Glutamatergic neuron (in vitro differentiated cells): Measurements from ENCODE around the gene CDH8. TPM values are rescaled to one million over a fixed set of nuclear protein-coding genes. Genes with fewer than 3 reads are reported as not detected.

Source experiments
- DNase-seq: peaks from one replicate; pipeline ENCODE4 v3.0.0; 2022
- H3K27ac Mint-ChIP-seq: one replicate; pipeline ENCODE4 v1.8.0; 2020; ENCODE audit warnings: mild to moderate bottlenecking, mixed read lengths, inconsistent platforms; ENCODE audit not compliant: unreplicated experiment
- H3K27me3 Mint-ChIP-seq: one replicate; pipeline ENCODE4 v1.8.0; 2020; ENCODE audit warnings: mild to moderate bottlenecking, moderate library complexity, mixed read lengths, inconsistent platforms; ENCODE audit not compliant: unreplicated experiment
- H3K36me3 Mint-ChIP-seq: one replicate; pipeline ENCODE4 v1.8.0; 2020; ENCODE audit warnings: mild to moderate bottlenecking, mixed read lengths, inconsistent platforms; ENCODE audit not compliant: unreplicated experiment
- H3K4me1 Mint-ChIP-seq: one replicate; pipeline ENCODE4 v1.8.0; 2020; ENCODE audit warnings: mild to moderate bottlenecking, low read depth, mixed read lengths, inconsistent platforms; ENCODE audit not compliant: unreplicated experiment
- H3K4me3 Mint-ChIP-seq: one replicate; pipeline ENCODE4 v1.8.0; 2020; ENCODE audit warnings: mild to moderate bottlenecking, mixed read lengths, inconsistent platforms; ENCODE audit not compliant: unreplicated experiment
- H3K9me3 Mint-ChIP-seq: one replicate; pipeline ENCODE4 v1.8.0; 2020; ENCODE audit warnings: mild to moderate bottlenecking, moderate library complexity, mixed read lengths, inconsistent platforms; ENCODE audit not compliant: unreplicated experiment
- CTCF ChIP-seq: fragments of 200-600 bp; sonication (generic); IDR thresholded peaks from one replicate; pipeline ENCODE4 v1.5.0; 2021; ENCODE audit not compliant: partially characterized antibody, unreplicated experiment
- total RNA-seq: library from RNA; stranded (reverse); fragmentation: NEBNext Ultra II Directional; extraction: Animal tissue kit (Norgen Biotek cat#: 25700); gene quantifications from one replicate; pipeline ENCODE4 v1.2.1, GENCODE V29; 2021; ENCODE audit not compliant: unreplicated experiment

Gene CDH8
- total RNA-seq, 1 donor from 2014 or later, result 5.5 TPM

- no peak for TF ChIP-seq CTCF
- DNase-seq, result no peak
- Mint-ChIP-seq H3K9me3 (no peaks in the 10 kb centered on the region), H3K4me1 (no peaks in the 10 kb centered on the region), H3K27ac (no peak overlapping the region), H3K36me3 (no peaks in the 10 kb centered on the region), H3K4me3 (no peak overlapping the region), H3K27me3 (peaks cover 2% of the 10 kb centered on the region)
These were observed 150.9 kb downstream of the CDH8 start for GRCh38 chr16:61885343-61885742.

- Mint-ChIP-seq H3K36me3 (no peaks in the 10 kb centered on the region), H3K4me3 (no peak overlapping the region), H3K27me3 (peaks cover 2% of the 10 kb centered on the region), H3K9me3 (no peaks in the 10 kb centered on the region), H3K27ac (no peak overlapping the region), H3K4me1 (no peaks in the 10 kb centered on the region)
- no peak for TF ChIP-seq CTCF
- DNase-seq, result no peak
These were observed 156.9 kb downstream of the CDH8 start for GRCh38 chr16:61879306-61879705.

GRCh38 chr16:61877436-61877835 is 158.8 kb downstream of the CDH8 start:
- no peaks in the 10 kb centered on the region for H3K36me3 Mint-ChIP-seq
- no peaks in the 10 kb centered on the region for H3K4me1 Mint-ChIP-seq
- no peak overlapping the region for H3K27ac Mint-ChIP-seq
- H3K4me3 Mint-ChIP-seq, result no peak overlapping the region
- no peaks in the 10 kb centered on the region for H3K9me3 Mint-ChIP-seq
- TF ChIP-seq CTCF, result no peak
- no peak for DNase-seq
- peaks cover 2% of the 10 kb centered on the region for H3K27me3 Mint-ChIP-seq

- Mint-ChIP-seq H3K27ac (no peak overlapping the region), H3K4me1 (peaks cover 7% of the 10 kb centered on the region), H3K36me3 (no peaks in the 10 kb centered on the region), H3K9me3 (no peaks in the 10 kb centered on the region), H3K4me3 (no peak overlapping the region), H3K27me3 (no peaks in the 10 kb centered on the region)
- no peak for DNase-seq
- TF ChIP-seq CTCF, result no peak
These were observed 163.5 kb downstream of the CDH8 start for GRCh38 chr16:61872778-61873119.

GRCh38 chr16:61871837-61872777 is 164.1 kb downstream of the CDH8 start:
- peaks cover 7% of the 10 kb centered on the region for H3K4me1 Mint-ChIP-seq
- no peak for TF ChIP-seq CTCF
- no peaks in the 10 kb centered on the region for H3K27me3 Mint-ChIP-seq
- H3K36me3 Mint-ChIP-seq, result no peaks in the 10 kb centered on the region
- no peak overlapping the region for H3K27ac Mint-ChIP-seq
- no peaks in the 10 kb centered on the region for H3K9me3 Mint-ChIP-seq
- DNase-seq, result no peak
- no peak overlapping the region for H3K4me3 Mint-ChIP-seq
